C4-2B (cell line): ENCODE results near the gene TOP2B.

ENCODE experiments used
- H3K27ac ChIP-seq: fragments of 450-650 bp; 2 replicates; pipeline ENCODE4 v1.5.1; 2017
- ZFX ChIP-seq: fragments of 450-650 bp; IDR thresholded peaks from 2 replicates; pipeline ENCODE4 v1.6.1; 2017
- TF ChIP-seq, protein P1 (sequence below): fragments of 450-650 bp; conservative IDR thresholded peaks from 2 replicates; pipeline ENCODE4 v1.5.1; 2017; ENCODE audit warnings: mild to moderate bottlenecking

The TOP2B gene

DNA sequence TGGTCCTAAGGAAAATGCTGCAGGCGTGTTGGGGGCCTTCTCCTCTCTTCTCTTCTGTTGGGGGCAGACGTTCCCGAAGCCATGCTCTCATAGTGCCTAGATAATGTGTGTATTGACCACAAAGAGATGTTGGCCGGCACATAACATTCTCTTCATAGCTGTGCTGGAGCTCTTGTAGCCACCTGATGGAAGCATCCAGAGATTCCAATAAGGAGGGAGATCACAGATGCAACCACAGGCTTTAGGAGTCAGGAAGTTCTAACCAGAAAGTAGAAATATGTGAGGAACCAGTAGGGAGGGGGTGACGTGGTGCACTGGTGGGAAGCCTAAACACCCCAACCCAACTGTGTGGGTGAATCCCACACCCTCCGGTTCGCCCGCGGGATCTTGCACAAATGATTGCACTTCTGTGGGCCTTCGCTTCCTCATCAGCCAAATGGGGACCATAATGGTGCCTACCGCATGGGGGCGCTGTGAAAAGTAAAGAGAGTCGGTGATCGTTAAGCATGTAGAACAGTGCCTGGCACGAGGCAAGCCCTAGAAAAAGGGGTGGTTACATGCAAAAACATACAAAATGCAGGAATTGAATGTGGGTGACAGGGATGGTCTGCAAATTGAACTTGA lies 87.8 kb downstream of the TOP2B start:
- no peak overlapping the region for H3K27ac ChIP-seq
- TF ChIP-seq, protein P1, sequence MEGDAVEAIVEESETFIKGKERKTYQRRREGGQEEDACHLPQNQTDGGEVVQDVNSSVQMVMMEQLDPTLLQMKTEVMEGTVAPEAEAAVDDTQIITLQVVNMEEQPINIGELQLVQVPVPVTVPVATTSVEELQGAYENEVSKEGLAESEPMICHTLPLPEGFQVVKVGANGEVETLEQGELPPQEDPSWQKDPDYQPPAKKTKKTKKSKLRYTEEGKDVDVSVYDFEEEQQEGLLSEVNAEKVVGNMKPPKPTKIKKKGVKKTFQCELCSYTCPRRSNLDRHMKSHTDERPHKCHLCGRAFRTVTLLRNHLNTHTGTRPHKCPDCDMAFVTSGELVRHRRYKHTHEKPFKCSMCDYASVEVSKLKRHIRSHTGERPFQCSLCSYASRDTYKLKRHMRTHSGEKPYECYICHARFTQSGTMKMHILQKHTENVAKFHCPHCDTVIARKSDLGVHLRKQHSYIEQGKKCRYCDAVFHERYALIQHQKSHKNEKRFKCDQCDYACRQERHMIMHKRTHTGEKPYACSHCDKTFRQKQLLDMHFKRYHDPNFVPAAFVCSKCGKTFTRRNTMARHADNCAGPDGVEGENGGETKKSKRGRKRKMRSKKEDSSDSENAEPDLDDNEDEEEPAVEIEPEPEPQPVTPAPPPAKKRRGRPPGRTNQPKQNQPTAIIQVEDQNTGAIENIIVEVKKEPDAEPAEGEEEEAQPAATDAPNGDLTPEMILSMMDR: no peak
- no peak for TF ChIP-seq ZFX

DNA sequence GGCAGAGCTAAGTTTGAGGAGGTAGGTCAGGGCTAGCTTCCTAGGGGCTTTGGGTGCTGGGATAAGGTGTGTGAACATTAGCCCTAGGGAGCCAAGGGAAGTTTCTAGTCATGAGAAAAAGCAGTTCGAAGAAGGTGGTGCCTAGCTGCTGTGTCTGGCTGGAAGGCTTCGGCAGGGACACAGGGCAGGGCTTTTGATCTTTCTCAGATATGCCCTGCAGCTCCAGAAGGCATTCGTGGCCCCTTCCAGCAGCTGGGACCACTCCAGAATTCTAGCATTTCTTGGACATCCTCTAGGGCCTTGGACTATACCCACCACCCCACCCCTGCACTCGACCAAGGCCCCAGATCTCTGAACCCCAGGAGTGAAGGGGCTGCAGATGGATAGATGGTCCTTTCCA lies 88.6 kb downstream of the TOP2B start:
- H3K27ac ChIP-seq: no peak overlapping the region
- no peak for TF ChIP-seq ZFX
- TF ChIP-seq, protein P1: no peak

DNA sequence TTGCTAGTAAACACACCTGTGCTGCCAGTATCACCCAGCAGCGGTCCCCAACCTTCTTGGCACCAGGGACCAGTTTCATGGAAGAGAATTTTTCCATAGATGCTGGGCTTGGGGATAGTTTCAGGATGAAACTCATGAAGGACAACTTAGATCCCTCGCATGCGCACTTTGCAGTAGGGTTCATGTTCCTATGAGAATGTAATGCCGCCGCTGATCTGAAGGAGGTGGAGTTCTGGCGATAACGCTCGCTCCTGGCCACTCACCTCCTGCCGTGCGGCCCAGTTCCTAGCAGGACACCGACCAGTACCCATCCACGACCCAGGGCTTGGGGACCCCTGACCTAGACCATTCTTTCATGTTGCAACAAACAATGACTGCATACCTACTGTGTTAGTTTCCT lies 89.7 kb downstream of the TOP2B start:
- TF ChIP-seq, protein P1: no peak
- no peak for TF ChIP-seq ZFX

DNA sequence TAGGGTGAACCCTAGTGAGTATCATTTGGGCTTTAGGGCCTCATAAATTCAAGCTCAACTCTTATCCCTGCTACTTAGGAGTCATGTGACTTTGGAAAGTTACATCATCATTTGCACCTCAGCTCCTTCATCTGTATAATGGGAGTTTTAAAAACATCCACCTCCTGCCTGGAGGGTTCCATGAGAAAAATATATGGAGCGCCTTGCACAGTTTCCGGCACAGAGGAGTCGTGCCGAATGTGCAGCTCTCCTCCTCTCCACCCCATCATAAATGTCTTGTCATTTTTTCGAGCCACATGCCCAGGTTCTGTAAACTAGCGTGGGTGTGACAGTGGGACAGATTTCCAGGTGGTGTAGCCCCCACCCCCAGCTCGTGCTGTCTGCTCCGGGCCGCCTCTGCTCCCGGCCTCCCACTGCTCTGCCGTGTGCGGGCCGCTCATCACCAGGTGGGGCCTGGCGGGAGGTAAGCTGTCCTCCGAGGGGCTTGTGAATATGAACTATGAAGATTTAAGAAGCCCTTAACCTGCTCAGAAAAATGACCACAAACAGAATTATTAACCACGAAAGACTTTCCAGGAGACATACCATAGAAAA lies 90.4 kb downstream of the TOP2B start:
- TF ChIP-seq, protein P1: no peak
- no peak for TF ChIP-seq ZFX

More for the DNA sequence above, 89.7 kb downstream of the TOP2B start:
- no peak overlapping the region for H3K27ac ChIP-seq

DNA sequence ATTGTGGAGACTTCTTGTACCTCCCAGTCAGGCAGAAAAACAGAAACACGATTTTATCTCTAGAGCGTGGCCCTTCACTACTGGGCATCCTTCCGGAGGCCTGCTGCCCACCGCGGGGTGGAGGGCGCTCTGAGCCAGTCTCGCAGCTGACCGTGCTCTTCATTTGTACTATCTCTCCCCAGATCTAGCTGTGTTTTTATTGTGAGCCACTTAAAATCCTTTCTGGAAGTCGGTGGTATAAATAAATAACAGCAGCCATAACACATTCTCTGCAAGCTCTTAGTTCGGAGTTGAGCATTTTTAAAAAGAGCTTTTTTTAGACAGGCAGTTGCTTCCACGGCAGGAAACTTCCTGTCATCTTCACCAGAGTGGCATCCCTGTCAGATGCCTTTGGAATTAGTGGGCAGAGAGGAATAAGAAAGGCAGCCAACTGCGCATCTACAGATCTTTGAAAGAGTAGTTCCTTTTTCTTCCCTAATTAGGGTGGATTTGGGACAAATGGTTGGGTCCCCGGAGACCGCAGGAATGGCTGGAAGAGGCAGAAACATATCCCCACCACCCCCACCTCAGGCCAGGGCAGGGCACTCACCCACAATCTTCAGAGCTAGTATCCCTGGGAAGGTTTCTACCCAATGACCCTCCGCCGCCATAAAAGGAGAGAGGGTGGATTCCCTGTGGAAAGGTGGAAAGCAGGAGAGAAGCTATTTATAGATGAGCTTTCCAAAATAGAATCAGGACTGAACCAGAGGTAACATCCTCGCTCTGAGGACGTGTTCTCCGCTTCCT lies 91.1 kb downstream of the TOP2B start:
- H3K27ac ChIP-seq: no peak overlapping the region
- TF ChIP-seq, protein P1: no peak
- TF ChIP-seq ZFX: no peak

More for the DNA sequence above, 90.4 kb downstream of the TOP2B start:
- no peak overlapping the region for H3K27ac ChIP-seq

DNA sequence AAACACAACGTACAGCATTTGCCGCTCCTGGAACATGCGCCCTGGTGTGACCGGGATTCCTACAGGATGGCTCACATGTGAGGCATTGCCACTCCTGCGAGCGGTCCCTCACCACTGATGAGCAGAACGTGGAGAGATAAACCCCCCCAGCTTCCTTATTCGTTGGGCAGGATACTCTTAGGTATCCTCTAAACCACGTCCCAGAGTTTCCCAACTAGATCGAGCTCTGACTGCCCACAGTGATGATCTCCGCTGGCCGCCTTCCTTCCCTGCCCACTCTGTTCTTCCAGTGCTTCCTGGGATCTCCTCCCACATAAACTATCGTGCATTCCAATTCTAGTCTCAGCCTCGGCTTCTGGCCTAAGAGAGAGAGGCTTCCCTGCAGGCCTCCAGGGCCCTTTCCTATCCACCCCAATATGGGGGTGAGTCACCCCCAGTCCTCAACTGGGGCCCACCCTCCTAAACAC lies 91.8 kb downstream of the TOP2B start:
- TF ChIP-seq, protein P1: no peak
- no peak for TF ChIP-seq ZFX
- no peak overlapping the region for H3K27ac ChIP-seq

DNA sequence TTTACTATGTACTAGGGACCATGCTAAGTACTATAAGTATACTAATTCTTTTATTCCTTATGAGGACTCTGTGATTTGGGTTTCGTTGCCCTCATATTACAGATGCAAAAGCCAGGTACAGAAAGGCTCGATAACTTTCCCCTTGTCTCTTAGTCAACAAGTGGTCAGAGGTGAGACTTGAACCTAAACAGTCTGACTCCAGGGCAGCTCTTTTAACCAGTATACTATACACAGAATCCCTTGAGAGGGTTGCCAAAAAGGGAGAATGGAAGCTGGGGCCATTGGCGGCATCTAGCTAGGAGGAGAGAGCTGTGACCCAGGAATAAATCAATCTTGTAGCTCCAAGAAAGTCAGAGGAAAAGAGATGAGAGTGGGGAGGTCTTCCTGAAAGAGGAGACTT lies 92.4 kb downstream of the TOP2B start:
- TF ChIP-seq, protein P1: no peak
- TF ChIP-seq ZFX: no peak
- H3K27ac ChIP-seq: no peak overlapping the region
